Neural crest cell (in vitro differentiated cells): Measurements from ENCODE around the gene PADI2. TPM values are rescaled to one million over a fixed set of nuclear protein-coding genes. Genes with fewer than 3 reads are reported as not detected.

ENCODE experiments used
- DNase-seq: peaks from one replicate; pipeline ENCODE4 v3.0.0; 2021; ENCODE audit warnings: low read depth, mixed read lengths, low spot score
- H3K27ac Mint-ChIP-seq: one replicate; pipeline ENCODE4 v1.8.0; 2021; ENCODE audit warnings: mild to moderate bottlenecking, mixed read lengths; ENCODE audit not compliant: unreplicated experiment
- H3K27me3 Mint-ChIP-seq: 2 replicates; pipeline ENCODE4 v1.8.0; 2021; ENCODE audit warnings: low read depth, mild to moderate bottlenecking, mixed read lengths
- H3K36me3 Mint-ChIP-seq: 2 replicates; pipeline ENCODE4 v1.8.0; 2021; ENCODE audit warnings: low read depth, mild to moderate bottlenecking, mixed read lengths
- H3K4me1 Mint-ChIP-seq: 2 replicates; pipeline ENCODE4 v1.8.0; 2021; ENCODE audit warnings: mixed read lengths
- H3K4me3 Mint-ChIP-seq: one replicate; pipeline ENCODE4 v1.8.0; 2021; ENCODE audit warnings: mild to moderate bottlenecking, mixed read lengths
- H3K9me3 Mint-ChIP-seq: 2 replicates; pipeline ENCODE4 v1.8.0; 2021; ENCODE audit warnings: mixed read lengths
- total RNA-seq: library from RNA; stranded (reverse); gene quantifications from 2 replicates; pipeline ENCODE4 v1.2.1, GENCODE V29; 2021
- TF ChIP-seq, protein P1 (sequence below): fragments of 200-600 bp; sonication (generic); conservative IDR thresholded peaks from 2 replicates; pipeline ENCODE4 v1.5.0; 2021; ENCODE audit warnings: antibody characterized with exemption, mild to moderate bottlenecking

PADI2 gene
- total RNA-seq, 1 donor from 2014 or later = 0.16 TPM

DNA sequence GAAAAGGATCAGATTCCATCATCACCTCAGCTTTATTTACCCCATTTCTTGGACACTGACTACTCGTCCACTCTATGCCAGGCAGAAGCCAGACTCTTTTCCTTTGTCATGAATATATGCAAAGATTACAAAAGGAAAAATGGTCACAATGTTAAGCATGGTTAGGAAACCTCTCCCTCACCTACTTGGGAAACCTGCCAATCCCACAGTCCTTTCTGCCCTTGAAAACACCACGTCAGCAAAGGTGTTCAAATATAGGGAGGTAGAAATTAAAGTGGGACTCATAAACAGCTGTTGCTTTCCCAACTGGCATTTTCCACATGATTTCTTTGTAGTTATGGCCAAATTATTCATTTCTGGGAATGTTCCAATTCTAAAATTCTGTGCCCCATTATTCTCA, 91.4 kb downstream of the PADI2 start:
- Mint-ChIP-seq H3K27ac (no peak overlapping the region), H3K4me3 (no peak overlapping the region), H3K9me3 (no peaks in the 10 kb centered on the region), H3K36me3 (peaks cover 5% of the 10 kb centered on the region), H3K27me3 (no peaks in the 10 kb centered on the region), H3K4me1 (no peaks in the 10 kb centered on the region)
- DNase-seq = no peak
- TF ChIP-seq, protein P1, sequence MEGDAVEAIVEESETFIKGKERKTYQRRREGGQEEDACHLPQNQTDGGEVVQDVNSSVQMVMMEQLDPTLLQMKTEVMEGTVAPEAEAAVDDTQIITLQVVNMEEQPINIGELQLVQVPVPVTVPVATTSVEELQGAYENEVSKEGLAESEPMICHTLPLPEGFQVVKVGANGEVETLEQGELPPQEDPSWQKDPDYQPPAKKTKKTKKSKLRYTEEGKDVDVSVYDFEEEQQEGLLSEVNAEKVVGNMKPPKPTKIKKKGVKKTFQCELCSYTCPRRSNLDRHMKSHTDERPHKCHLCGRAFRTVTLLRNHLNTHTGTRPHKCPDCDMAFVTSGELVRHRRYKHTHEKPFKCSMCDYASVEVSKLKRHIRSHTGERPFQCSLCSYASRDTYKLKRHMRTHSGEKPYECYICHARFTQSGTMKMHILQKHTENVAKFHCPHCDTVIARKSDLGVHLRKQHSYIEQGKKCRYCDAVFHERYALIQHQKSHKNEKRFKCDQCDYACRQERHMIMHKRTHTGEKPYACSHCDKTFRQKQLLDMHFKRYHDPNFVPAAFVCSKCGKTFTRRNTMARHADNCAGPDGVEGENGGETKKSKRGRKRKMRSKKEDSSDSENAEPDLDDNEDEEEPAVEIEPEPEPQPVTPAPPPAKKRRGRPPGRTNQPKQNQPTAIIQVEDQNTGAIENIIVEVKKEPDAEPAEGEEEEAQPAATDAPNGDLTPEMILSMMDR = no peak

DNA sequence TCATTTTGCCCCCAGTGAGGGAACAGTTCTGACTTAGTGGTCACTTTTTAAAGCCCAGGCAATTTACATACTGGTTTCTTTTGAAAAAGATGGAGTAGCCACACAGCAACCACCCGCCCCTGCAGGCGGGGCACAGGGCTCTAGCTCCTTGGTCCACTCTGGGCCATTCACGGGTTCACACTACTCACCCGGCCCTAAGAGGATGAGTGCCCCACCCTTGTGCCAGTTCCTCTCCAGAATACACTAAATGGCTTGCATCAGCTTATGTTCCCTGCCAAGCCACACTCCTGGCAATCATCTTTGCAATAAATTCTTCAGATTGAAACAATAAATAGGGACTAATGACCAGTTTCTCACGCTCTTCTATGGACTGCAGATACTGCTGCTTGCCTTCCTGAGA, 91.8 kb downstream of the PADI2 start:
- peaks cover 5% of the 10 kb centered on the region for H3K36me3 Mint-ChIP-seq
- no peaks in the 10 kb centered on the region for H3K9me3 Mint-ChIP-seq

DNA sequence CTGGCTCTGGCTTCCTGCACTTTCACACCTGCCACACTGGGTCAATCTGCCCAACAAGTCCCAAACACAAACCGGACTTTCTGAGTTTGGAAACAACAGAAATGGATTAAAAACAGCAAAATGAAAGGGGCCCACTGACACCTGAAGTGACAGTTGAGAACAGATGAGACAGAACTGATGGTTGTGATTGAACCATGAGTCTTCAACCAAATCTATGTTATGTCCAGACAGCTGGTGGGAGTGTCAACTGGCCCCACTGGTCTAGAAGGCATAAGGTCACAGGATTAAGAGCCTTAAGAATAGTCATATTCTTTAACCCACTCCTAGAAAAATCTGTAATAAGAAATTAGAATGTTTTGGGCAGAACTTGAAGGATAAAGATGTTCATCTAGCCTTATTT, 94.5 kb downstream of the PADI2 start:
- DNase-seq = no peak
- no peak overlapping the region for H3K27ac Mint-ChIP-seq

More for the DNA sequence above, 91.8 kb downstream of the PADI2 start:
- Mint-ChIP-seq H3K27ac (no peak overlapping the region), H3K27me3 (no peaks in the 10 kb centered on the region), H3K4me1 (no peaks in the 10 kb centered on the region), H3K4me3 (no peak overlapping the region)
- no peak for DNase-seq
- TF ChIP-seq, protein P1 = no peak

DNA sequence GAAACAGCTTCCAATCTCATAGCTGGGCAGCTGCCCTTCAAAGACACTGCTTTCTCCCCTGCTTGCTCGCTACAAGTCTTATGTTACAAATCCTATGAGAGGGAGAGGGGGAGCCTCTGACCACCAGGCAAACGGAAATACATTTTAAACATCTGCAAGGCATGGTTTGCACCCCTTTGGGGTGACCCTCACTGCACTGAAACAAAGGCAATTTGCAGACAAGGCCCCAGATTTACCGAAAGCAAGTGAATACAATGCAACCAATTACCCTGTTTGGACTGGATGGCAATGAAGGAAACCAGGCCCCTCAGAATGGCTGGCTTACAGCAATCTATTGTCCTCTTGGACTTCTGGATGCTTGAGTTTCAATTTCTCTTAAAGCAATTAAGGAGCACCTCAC, 95.7 kb downstream of the PADI2 start:
- DNase-seq = no peak
- Mint-ChIP-seq H3K4me3 (no peak overlapping the region), H3K9me3 (no peaks in the 10 kb centered on the region), H3K27me3 (no peaks in the 10 kb centered on the region), H3K4me1 (no peaks in the 10 kb centered on the region), H3K36me3 (peaks cover 7% of the 10 kb centered on the region), H3K27ac (no peak overlapping the region)
- TF ChIP-seq, protein P1 = no peak

More for the DNA sequence above, 94.5 kb downstream of the PADI2 start:
- TF ChIP-seq, protein P1 = no peak
- Mint-ChIP-seq H3K27me3 (no peaks in the 10 kb centered on the region), H3K4me3 (no peak overlapping the region), H3K36me3 (peaks cover 7% of the 10 kb centered on the region), H3K4me1 (no peaks in the 10 kb centered on the region), H3K9me3 (no peaks in the 10 kb centered on the region)

DNA sequence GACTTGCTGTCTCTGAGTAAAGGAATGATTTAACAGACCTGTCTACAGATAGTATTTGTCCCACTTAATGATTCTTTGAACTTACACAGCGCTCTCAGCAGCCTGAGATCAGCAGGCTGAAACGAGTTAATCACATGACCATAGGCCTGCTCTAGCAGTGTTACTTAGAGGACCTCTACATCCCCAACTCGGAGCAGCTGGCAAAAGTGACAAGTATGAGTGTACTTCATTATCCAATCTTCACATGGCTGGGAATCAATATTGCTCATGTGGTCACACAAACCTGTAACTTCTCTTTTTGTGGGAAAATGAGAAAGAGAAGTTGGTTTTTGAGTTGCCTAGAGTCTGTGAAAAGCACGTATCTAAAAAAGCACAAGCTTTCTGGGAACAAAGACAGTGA, 96.1 kb downstream of the PADI2 start:
- peaks cover 7% of the 10 kb centered on the region for H3K36me3 Mint-ChIP-seq
- H3K27ac Mint-ChIP-seq = no peak overlapping the region
- TF ChIP-seq, protein P1 = no peak
- no peak overlapping the region for H3K4me3 Mint-ChIP-seq
- no peaks in the 10 kb centered on the region for H3K4me1 Mint-ChIP-seq
- no peaks in the 10 kb centered on the region for H3K9me3 Mint-ChIP-seq
- DNase-seq = no peak
- no peaks in the 10 kb centered on the region for H3K27me3 Mint-ChIP-seq

DNA sequence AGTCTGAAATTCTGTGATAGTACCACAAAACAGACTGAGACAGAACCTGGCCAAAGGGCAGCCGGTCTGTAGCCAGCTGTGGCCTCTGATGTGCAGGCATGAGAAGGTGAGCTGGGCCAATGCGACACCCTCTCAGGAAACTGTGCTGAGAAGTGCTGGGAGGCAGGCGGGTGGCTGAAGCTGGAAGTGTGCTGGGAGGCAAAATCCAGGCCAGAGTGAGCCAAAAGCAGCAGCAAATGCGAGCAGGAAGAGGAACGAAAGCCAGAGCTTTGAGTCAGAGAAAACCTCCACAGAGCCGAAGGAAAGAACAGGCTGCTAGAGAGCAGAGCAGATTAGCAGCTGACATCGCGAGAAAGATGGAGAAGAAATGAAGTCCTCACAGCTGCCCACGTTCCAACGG, 97.4 kb downstream of the PADI2 start:
- Mint-ChIP-seq H3K9me3 (no peaks in the 10 kb centered on the region), H3K27ac (no peak overlapping the region), H3K27me3 (no peaks in the 10 kb centered on the region), H3K36me3 (peaks cover 2% of the 10 kb centered on the region), H3K4me3 (no peak overlapping the region), H3K4me1 (no peaks in the 10 kb centered on the region)
- no peak for DNase-seq
- TF ChIP-seq, protein P1 = no peak
